Gastrocnemius medialis (tissue), 4 donors: Measurements from ENCODE around the gene OLFM4.

Experiments
- POLR2A ChIP-seq, 2 donors: fragments of 450-650 bp; IDR thresholded peaks; one replicate each; pipeline ENCODE4 v1.6.1; 2017; ENCODE audit warnings: antibody characterized with exemption in 2 of 2, mild to moderate bottlenecking in 2 of 2, moderate library complexity in 2 of 2
- TF ChIP-seq, protein P1 (sequence below), 5 experiments: fragments of 450-650 bp in 3 of 5; fragments of 200-600 bp in 2 of 5; sonication (generic) in 2 of 5; IDR thresholded peaks in 4 of 5; conservative IDR thresholded peaks in 1 of 5; 1 replicate in 4 of 5; 2 replicates in 1 of 5; pipeline ENCODE4 v1.5.1; 2016 to 2019; ENCODE audit warnings: antibody characterized with exemption in 5 of 5, mild to moderate bottlenecking in 3 of 5, moderate library complexity in 3 of 5

DNA sequence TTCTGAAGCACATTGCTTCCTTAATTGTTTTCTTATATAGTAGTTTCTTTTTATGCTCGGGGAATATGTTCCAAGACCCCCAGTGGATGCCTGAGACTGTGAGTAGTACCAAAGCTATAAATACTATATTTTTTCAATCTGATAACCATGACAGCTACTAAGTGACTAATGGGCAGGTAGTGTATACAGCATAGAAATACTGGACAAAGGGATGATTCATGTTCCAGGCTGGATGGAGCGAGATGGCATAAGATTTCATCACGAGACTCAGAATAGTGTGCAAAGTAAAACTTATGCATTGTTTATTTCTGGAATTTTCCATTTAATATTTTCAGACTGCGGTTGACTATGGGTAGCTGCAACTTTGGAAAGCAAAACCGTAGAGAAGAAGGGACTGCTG, 47.9 kb upstream of the OLFM4 start:
- TF ChIP-seq, protein P1, sequence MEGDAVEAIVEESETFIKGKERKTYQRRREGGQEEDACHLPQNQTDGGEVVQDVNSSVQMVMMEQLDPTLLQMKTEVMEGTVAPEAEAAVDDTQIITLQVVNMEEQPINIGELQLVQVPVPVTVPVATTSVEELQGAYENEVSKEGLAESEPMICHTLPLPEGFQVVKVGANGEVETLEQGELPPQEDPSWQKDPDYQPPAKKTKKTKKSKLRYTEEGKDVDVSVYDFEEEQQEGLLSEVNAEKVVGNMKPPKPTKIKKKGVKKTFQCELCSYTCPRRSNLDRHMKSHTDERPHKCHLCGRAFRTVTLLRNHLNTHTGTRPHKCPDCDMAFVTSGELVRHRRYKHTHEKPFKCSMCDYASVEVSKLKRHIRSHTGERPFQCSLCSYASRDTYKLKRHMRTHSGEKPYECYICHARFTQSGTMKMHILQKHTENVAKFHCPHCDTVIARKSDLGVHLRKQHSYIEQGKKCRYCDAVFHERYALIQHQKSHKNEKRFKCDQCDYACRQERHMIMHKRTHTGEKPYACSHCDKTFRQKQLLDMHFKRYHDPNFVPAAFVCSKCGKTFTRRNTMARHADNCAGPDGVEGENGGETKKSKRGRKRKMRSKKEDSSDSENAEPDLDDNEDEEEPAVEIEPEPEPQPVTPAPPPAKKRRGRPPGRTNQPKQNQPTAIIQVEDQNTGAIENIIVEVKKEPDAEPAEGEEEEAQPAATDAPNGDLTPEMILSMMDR (IDR thresholded peaks at IDR 0.05 in 4 of 5, conservative IDR thresholded peaks at IDR 0.05 in 1 of 5), result no peak
- no peak for TF ChIP-seq POLR2A (IDR thresholded peaks at IDR 0.05)
